ENCODE measurements around the gene CUX1.

DNA sequence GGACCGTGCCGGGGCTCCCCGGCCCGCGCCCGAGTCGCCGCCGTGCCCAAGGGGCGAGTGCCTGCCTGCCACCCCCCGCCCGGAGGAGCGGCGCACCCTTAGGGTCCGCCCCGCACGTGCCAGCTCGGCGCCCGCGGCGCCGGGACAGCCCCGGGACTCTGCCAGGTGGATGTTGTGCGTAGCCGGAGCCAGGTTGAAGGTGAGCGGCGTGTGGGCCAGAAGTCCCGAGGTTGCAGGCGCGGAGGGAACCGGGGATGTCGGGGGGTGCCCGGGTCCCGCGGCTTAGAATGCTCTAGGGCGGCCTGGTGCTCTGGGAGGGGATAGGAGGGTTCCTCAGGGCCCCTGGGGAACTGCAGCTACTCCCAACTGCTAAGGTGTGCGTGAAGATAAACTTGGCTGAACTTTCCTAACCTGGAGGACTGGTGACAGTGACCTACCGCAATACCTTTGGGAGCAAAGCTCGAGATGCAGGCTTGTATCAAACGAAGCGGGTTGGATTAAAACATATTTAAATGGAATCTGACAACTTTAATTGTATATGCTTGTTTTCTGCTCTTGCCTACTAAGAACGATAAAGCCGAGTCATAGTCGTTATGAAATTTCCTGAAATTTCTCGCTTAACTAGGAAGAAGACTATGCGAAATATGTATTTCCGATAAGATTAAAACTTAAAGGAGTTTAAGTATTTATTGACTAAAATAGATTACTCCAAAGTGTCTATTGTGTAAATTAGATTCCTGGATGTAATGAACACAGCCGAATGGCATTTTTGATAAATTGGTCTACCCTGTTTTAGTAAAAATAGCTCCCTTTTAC lies at the start of gene CUX1:
- TF ChIP-seq, protein P1, sequence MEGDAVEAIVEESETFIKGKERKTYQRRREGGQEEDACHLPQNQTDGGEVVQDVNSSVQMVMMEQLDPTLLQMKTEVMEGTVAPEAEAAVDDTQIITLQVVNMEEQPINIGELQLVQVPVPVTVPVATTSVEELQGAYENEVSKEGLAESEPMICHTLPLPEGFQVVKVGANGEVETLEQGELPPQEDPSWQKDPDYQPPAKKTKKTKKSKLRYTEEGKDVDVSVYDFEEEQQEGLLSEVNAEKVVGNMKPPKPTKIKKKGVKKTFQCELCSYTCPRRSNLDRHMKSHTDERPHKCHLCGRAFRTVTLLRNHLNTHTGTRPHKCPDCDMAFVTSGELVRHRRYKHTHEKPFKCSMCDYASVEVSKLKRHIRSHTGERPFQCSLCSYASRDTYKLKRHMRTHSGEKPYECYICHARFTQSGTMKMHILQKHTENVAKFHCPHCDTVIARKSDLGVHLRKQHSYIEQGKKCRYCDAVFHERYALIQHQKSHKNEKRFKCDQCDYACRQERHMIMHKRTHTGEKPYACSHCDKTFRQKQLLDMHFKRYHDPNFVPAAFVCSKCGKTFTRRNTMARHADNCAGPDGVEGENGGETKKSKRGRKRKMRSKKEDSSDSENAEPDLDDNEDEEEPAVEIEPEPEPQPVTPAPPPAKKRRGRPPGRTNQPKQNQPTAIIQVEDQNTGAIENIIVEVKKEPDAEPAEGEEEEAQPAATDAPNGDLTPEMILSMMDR (IDR thresholded peaks at IDR 0.05) = no peak
- no peak for TF ChIP-seq POLR2A (IDR thresholded peaks at IDR 0.05)

Measured in lower leg skin (tissue), 3 donors.